Spleen (tissue), 11 donors: ENCODE data around the gene NEDD1. TPM values are rescaled to one million over a fixed set of nuclear protein-coding genes. Genes with fewer than 3 reads are reported as not detected.

Source experiments
- DNase-seq: peaks from one replicate; pipeline ENCODE4 v3.0.0-alpha.2; 2020
- H3K27ac ChIP-seq, 8 donors: fragments of 200-600 bp; sonication (generic) in 7 of 8; 1 replicate in 4 of 8; 2 replicates in 4 of 8; pipeline versions ENCODE4 v1.5.0 to v1.8.0; 2016 to 2021; ENCODE audit warnings: inconsistent platforms in 4 of 8, mild to moderate bottlenecking in 4 of 8, moderate library complexity in 1 of 8
- H3K27me3 ChIP-seq, 7 donors: fragments of 200-600 bp; sonication (generic) in 6 of 7; replicated peaks in 1 of 7; 1 replicate in 4 of 7; 2 replicates in 3 of 7; pipeline versions ENCODE4 v1.5.0 to v1.8.0; 2016 to 2021; ENCODE audit warnings: inconsistent platforms in 3 of 7, mild to moderate bottlenecking in 1 of 7
- H3K36me3 ChIP-seq, 6 donors: fragments of 200-600 bp; sonication (generic) in 5 of 6; 1 replicate in 4 of 6; 2 replicates in 2 of 6; pipeline versions ENCODE4 v1.5.0 to v1.8.0; 2016 to 2021; ENCODE audit warnings: inconsistent platforms in 2 of 6
- H3K4me1 ChIP-seq, 6 donors: fragments of 200-600 bp; sonication (generic) in 5 of 6; 1 replicate in 3 of 6; 2 replicates in 3 of 6; pipeline versions ENCODE4 v1.5.0 to v1.8.0; 2016 to 2021; ENCODE audit warnings: inconsistent platforms in 3 of 6
- H3K4me3 ChIP-seq, 8 donors: fragments of 200-600 bp; sonication (generic) in 7 of 8; 1 replicate in 4 of 8; 2 replicates in 4 of 8; pipeline versions ENCODE4 v1.5.0 to v1.8.0; 2016 to 2021; ENCODE audit warnings: inconsistent platforms in 4 of 8, mild to moderate bottlenecking in 4 of 8, moderate library complexity in 2 of 8
- H3K9me3 ChIP-seq, 8 donors: fragments of 200-600 bp; sonication (generic) in 7 of 8; 1 replicate in 4 of 8; 2 replicates in 4 of 8; pipeline versions ENCODE4 v1.5.0 to v1.8.0; 2016 to 2021; ENCODE audit warnings: inconsistent platforms in 4 of 8
- POLR2A ChIP-seq, 3 donors: fragments of 450-650 bp; IDR thresholded peaks; one replicate each; pipeline ENCODE4 v1.5.1; 2017; ENCODE audit warnings: antibody characterized with exemption in 3 of 3, mild to moderate bottlenecking in 1 of 3
- POLR2AphosphoS5 ChIP-seq, 3 donors: sonication (generic); formaldehyde crosslinking; IDR thresholded peaks; one replicate each; pipeline ENCODE4 v1.5.1; 2017; ENCODE audit warnings: antibody characterized with exemption in 3 of 3
- WGBS, 5 donors: extraction: QIAGEN DNeasy Blood & Tissue Kit in 3 of 5; methylation state at CpG; one replicate each; pipeline versions ENCODE4 v1.1.5 to v1.1.7; 2013 to 2018; 5-methylcytosine and 5-hydroxymethylcytosine counted together
- intact Hi-C: fragments of 100-400 bp; cut with DNase I; formaldehyde crosslinking; loops from one replicate; pipeline ENCODE4 v1.15.0; 2023; ENCODE audit warnings: low total_unique reads
- polyA plus RNA-seq, 3 donors: library from polyadenylated mRNA; stranded (reverse); fragments of 200-250 nt; gene quantifications; one replicate each; pipeline ENCODE4 v1.2.1, GENCODE V29; 2013
- small RNA-seq, 4 donors: library from RNA; depleted of rRNA; stranded (forward); fragments of <200 nt; gene quantifications; one replicate each; pipeline ENCODE3, GENCODE V24; 2016
- total RNA-seq, 7 donors: library from RNA; depleted of rRNA in 3 of 7; stranded (reverse); fragments of >200 nt in 3 of 7; fragmentation: NEBNext Ultra II Directional in 4 of 7; extraction: Animal tissue kit (Norgen Biotek cat#: 25700) in 4 of 7; gene quantifications; one replicate each; pipeline versions ENCODE4 v1.1.0 to v1.2.1, GENCODE V29; 2016 to 2021
- TF ChIP-seq, protein P1 (sequence below), 11 experiments: fragments of 200-600 bp in 7 of 11; fragments of 450-650 bp in 4 of 11; sonication (generic) in 4 of 11; IDR thresholded peaks in 8 of 11; conservative IDR thresholded peaks in 3 of 11; 1 replicate in 7 of 11; 2 replicates in 4 of 11; pipeline versions ENCODE4 v1.4.0 to v1.8.0; 2016 to 2021; ENCODE audit warnings: antibody characterized with exemption in 11 of 11, inconsistent platforms in 4 of 11, mild to moderate bottlenecking in 1 of 11
- donor health status: healthy with polysubstance abuse.
- donor health status: DM: no; HTN: no; CAD: no; lungs with moderate emphysema.
- donor health status: DM: no; HTN: no; CAD: no.
- donor health status: Bipolar disorder and iron deficiency.
- donor health status: healthy.
- donor health status: DM: no; HTN: no; CAD: no.
- donor health status: DM: yes; HTN: yes; CAD: no.

The NEDD1 gene
- total and polyA plus RNA-seq, 10 donors, result 6.0 to 35.2 (median 21.0) TPM

DNA sequence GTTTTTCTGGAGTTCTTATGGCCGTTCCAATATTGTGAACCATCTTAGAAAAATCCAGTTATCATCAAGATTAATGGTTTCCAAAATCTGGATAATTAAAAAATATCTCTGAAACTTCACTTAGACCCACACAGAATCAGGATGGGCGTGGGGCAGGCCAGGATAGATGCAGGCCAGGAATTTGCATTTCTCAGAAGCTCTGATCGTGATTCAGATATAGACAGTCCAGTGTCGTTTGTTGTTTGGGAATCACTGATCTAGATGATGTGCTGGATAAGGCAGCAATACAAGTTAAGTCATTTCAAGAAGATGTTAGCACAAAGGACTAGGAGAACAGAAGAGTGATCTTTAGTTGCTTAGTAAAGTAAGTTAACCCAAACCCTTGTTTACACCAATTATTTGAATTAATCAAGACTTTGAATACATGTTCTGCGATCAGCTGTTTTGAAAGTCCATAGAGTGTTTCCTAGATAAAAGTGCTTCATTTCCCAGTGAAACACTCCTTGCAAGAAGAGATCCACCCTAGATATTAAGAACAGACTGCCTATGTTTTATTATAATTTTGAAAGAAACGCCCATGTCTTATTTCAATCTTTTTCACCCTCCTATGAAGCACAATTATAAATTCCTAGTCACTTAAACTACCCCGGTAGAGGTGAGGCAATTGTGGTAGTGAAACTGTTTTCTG lies 90.9 kb downstream of the NEDD1 start:
- Histone ChIP-seq H3K4me3 (no peak overlapping the region), H3K27me3 (peaks cover 0 to 8% (median 0%) of the 10 kb centered on the region in 7 donors), H3K4me1 (peaks cover 0 to 3% (median 0%) of the 10 kb centered on the region in 6 donors), H3K9me3 (no peaks in the 10 kb centered on the region), H3K36me3 (no peaks in the 10 kb centered on the region), H3K27ac (no peak overlapping the region)
- DNase-seq, result no peak
- TF ChIP-seq, protein P1, sequence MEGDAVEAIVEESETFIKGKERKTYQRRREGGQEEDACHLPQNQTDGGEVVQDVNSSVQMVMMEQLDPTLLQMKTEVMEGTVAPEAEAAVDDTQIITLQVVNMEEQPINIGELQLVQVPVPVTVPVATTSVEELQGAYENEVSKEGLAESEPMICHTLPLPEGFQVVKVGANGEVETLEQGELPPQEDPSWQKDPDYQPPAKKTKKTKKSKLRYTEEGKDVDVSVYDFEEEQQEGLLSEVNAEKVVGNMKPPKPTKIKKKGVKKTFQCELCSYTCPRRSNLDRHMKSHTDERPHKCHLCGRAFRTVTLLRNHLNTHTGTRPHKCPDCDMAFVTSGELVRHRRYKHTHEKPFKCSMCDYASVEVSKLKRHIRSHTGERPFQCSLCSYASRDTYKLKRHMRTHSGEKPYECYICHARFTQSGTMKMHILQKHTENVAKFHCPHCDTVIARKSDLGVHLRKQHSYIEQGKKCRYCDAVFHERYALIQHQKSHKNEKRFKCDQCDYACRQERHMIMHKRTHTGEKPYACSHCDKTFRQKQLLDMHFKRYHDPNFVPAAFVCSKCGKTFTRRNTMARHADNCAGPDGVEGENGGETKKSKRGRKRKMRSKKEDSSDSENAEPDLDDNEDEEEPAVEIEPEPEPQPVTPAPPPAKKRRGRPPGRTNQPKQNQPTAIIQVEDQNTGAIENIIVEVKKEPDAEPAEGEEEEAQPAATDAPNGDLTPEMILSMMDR (IDR thresholded peaks at IDR 0.05 in 8 of 11, conservative IDR thresholded peaks at IDR 0.05 in 3 of 11), result no peak
- no peak for TF ChIP-seq POLR2A (IDR thresholded peaks at IDR 0.05)
- no peak for TF ChIP-seq POLR2AphosphoS5 (IDR thresholded peaks at IDR 0.05)
- intact Hi-C loops, result no loop called here
- 81 to 89% (median 87%) methylated on average over 7 of the region's 7 CpGs for WGBS, 5 donors

DNA sequence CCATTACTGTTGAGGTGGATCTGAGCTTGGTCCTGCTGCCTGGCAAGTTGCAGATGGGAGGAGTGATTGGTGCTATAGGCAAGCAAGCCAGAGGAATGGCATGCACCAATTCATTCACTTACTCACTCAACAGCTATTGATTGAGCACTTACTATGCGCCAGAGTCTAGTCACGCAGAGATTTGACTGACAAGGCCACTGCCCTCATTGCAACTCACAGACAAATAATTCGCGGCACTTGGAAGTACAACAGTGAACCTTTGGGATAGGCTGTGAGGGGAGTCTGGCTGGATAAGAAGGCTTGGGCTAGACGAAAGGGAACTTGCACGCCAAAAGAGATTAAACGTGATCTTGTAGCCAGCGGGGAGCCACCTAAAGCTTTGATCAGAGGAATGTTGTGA lies 96.2 kb downstream of the NEDD1 start:
- 88 to 95% (median 95%) methylated on average over 8 of the region's 8 CpGs for WGBS, 5 donors
- DNase-seq, result no peak
- no peak for TF ChIP-seq POLR2AphosphoS5 (IDR thresholded peaks at IDR 0.05)
- TF ChIP-seq, protein P1 (IDR thresholded peaks at IDR 0.05 in 8 of 11, conservative IDR thresholded peaks at IDR 0.05 in 3 of 11), result no peak
- no peak for TF ChIP-seq POLR2A (IDR thresholded peaks at IDR 0.05)
- Histone ChIP-seq H3K36me3 (no peaks in the 10 kb centered on the region), H3K27ac (no peak overlapping the region), H3K4me1 (no peaks in the 10 kb centered on the region), H3K9me3 (no peaks in the 10 kb centered on the region), H3K27me3 (peaks cover 0 to 4% (median 0%) of the 10 kb centered on the region in 7 donors), H3K4me3 (no peak overlapping the region)
- intact Hi-C loops, result no loop called here

Small RNAs within 50 kb of the gene (small RNA-seq; reads per million reads assigned to genes)
- 0 reads per million in 4 donors for gene RF00019
